ENCODE results near the gene CLPTM1.

GRCh38 chr19:44969437-44969836 is 14.3 kb downstream of the CLPTM1 start:
- TF ChIP-seq EZH2 (IDR thresholded peaks at IDR 0.05; ENCODE audit: low read length, unreplicated experiment) = no peak
- no peak for TF ChIP-seq CTCF (conservative IDR thresholded peaks at IDR 0.05; ENCODE audit: low read depth, low read length)

Data from PC-3 (cell line).